ENCODE measurements around the gene PIEZO1.

Gene PIEZO1

DNA sequence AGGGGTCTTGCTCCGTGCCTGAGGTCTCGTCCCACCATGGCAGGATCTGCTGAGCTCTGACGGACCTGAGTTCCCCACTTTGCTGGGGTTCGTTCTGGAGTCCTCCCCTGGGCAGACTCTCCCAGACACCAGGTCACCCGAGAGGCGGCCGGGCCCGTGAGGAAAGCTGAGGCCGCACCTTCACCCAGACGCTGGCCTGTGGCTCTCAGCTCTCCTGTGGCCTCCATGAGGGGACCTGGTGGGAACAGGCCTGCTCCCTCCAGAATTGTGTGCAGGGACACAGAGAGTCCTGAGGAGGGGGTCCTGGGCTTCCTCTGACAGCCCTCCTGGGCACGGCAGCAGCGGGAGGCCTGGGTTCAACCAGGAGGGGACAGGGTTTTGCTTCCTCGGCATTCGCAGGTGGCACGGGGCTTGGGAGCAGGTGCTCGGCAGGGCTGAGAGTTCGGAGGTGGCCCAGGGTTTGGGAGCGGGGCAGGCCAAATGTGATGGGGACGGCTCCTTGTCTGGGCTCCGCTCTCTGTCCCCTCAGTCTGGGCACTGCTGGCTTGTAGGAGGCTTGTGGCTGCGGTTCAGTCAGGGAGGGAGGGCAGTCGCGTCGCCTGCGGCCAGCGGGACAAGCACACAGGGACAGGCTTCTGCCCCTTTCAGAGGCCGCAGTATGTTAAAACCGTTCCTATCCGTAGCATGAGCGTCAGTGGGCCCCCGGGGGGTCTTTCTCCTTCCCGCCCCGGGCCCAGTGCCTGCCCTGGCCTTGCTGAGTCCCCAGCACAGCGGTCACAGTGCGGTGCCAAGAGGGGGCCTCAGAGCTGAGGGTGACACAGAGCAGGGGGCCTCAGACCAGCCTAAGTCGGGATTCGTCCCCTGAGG, 90.6 kb downstream of the PIEZO1 start:
- ChIA-PET POLR2A (no interaction called here), CTCF (interaction anchor here (1.4 kb wide), 1 partner anchor 9 kb away, joined by 5 read pairs; no protein-coding TSS in a partner anchor)
- TF ChIP-seq, protein P1, sequence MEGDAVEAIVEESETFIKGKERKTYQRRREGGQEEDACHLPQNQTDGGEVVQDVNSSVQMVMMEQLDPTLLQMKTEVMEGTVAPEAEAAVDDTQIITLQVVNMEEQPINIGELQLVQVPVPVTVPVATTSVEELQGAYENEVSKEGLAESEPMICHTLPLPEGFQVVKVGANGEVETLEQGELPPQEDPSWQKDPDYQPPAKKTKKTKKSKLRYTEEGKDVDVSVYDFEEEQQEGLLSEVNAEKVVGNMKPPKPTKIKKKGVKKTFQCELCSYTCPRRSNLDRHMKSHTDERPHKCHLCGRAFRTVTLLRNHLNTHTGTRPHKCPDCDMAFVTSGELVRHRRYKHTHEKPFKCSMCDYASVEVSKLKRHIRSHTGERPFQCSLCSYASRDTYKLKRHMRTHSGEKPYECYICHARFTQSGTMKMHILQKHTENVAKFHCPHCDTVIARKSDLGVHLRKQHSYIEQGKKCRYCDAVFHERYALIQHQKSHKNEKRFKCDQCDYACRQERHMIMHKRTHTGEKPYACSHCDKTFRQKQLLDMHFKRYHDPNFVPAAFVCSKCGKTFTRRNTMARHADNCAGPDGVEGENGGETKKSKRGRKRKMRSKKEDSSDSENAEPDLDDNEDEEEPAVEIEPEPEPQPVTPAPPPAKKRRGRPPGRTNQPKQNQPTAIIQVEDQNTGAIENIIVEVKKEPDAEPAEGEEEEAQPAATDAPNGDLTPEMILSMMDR (IDR thresholded peaks at IDR 0.05; ENCODE audit: insufficient read depth, low read length, missing control alignments), result no peak
- no peak overlapping the region for H3K4me3 ChIP-seq (ENCODE audit: low read depth, low read length)
- no peak for DNase-seq (ENCODE audit: low read depth, low spot score)

DNA sequence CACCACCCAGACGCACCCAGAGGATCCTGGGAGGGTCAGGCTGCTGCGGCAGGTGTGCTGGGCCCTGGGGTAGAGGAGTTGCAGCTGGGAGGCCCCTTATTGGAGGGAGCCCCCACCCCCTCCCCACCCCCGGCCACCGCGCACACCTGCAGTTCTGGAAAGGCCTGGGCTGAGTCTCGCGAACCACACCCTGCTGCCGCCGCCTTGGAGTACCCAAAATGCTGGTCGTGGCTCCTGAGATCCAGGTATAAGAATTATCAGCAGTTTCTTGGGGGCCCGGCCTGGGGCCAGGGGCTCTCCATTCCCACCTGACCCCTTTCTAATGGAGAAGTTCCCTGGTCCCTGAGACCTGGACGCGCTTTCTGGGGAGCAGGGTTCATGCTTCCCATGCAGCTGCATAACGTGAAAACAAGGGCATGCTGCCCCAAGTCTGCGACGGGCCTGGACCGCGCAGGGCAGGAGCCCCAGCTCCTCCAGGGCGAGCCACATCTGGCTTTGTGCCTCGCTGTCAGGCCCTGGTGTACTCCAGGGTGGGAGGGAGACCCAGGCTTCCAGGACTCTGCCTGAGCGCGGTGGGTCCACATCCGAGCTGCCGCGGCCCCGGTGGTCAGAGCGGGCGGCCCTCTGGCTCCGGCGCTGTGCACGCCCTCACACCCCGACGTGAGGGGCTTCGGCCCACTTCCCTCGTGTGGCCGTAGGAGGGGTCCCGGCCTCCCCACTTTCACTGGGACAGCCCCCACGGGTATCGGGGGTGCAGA, 91.4 kb downstream of the PIEZO1 start:
- CTCF ChIA-PET, result interaction anchor here (1.4 kb wide), 1 partner anchor 9 kb away, joined by 5 read pairs; no protein-coding TSS in a partner anchor
- TF ChIP-seq, protein P1 (IDR thresholded peaks at IDR 0.05; ENCODE audit: insufficient read depth, low read length, missing control alignments), result no peak
- H3K4me3 ChIP-seq (ENCODE audit: low read depth, low read length), result no peak overlapping the region
- POLR2A ChIA-PET, result no interaction called here
- no peak for DNase-seq (ENCODE audit: low read depth, low spot score)

DNA sequence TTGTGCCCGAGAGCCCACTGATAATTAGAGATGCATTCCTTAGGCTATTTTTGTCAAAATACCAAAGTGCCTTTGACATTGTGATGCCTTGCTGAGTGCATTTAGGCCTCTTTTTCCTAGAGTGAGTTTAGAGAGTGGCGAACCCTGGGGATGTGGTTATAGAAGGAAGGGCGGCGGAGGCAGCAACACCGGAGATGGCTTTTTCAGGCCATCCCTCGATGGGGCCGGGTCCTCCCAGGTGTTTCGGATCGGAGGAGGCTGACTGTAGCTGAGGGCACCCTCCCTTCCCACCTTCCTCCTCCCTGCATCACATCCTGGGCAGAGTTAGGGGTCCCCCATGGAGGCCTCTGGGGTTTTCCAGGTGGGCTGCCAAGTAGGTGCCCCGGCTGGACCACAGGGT, 92.2 kb downstream of the PIEZO1 start:
- POLR2A ChIA-PET, result no interaction called here
- CTCF ChIA-PET, result interaction anchor here (1.1 to 1.4 kb wide), 2 partner anchors 8 to 44 kb away, joined by 5 read pairs; no protein-coding TSS in a partner anchor

DNA sequence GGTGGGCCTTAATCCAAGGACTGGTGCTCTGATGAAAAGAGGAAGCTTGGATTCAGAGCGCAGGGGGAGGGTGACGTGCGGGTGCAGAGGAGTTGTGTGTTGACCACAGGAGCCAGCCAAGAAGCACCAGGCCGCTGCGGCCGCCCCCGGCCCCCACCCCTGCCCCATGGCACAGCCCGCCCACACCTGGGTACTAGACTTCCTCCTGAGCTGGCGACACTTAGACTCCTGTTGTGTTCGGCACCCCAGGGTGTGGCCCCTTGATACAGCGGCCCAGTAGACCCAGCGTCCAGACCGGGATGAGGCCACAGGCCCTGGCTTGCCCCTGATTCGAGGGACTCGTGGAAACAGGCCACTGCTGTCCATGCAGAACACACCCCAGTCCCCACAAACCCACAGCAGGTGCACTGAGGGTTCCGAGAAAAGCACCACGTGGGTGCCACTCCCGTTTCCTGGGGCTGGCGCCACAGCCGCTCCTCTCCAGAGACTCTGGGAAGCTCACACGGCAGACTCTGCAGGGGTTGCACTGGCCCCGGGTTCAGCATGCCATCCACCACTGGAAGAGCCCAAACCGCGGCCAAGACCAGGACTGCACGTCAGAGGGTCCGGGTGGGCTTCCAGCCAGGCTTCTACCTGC, 93.0 kb downstream of the PIEZO1 start:
- CTCF ChIA-PET, result interaction anchor here (1.1 kb wide), 1 partner anchor 45 kb away, joined by 5 read pairs; no protein-coding TSS in a partner anchor
- H3K4me3 ChIP-seq (ENCODE audit: low read depth, low read length), result no peak overlapping the region
- no peak for DNase-seq (ENCODE audit: low read depth, low spot score)
- POLR2A ChIA-PET, result no interaction called here
- TF ChIP-seq, protein P1 (IDR thresholded peaks at IDR 0.05; ENCODE audit: insufficient read depth, low read length, missing control alignments), result no peak

More for the DNA sequence above, 92.2 kb downstream of the PIEZO1 start:
- DNase-seq (ENCODE audit: low read depth, low spot score), result no peak
- TF ChIP-seq, protein P1 (IDR thresholded peaks at IDR 0.05; ENCODE audit: insufficient read depth, low read length, missing control alignments), result no peak
- H3K4me3 ChIP-seq (ENCODE audit: low read depth, low read length), result no peak overlapping the region

DNA sequence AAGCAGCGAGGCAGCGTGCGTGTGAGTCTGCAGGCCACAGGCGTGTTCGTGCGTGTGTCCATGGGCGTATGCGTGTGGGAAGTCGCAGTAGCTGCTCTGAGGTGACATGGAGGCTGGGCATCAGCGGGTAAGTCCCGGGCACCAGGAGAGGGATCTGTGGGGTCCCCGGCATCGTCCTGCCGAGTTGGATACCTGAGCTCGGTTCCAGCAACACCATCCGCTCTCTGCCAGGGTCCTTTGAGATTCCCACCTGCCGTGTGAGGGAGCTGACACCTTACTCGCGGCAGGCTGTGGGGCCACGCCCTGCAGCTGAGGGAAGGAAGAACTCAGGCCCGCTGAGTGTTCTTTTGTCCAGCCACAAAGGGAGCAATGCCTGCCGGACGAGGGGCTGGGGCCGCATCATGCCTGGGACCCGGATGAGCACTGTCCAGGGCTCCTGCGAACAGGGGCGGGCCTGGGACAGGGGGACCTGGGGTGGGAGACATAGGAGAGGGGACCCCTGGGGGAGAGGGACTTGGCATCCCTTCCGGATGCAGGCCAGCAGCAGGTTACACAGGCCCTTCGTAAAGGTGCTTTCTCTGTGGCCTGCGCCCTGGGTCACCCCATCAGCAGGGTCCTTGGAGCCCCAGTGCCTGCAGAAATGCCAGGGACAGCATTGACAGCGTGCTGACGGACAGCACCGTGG, 93.7 kb downstream of the PIEZO1 start:
- CTCF ChIA-PET, result no interaction called here
- DNase-seq (ENCODE audit: low read depth, low spot score), result no peak
- POLR2A ChIA-PET, result no interaction called here
- no peak overlapping the region for H3K4me3 ChIP-seq (ENCODE audit: low read depth, low read length)
- TF ChIP-seq, protein P1 (IDR thresholded peaks at IDR 0.05; ENCODE audit: insufficient read depth, low read length, missing control alignments), result no peak

Data from AG04449 (cell line).